Left renal pelvis (tissue), 4 donors: ENCODE measurements around the gene ASIC2. TPM values are rescaled to one million over a fixed set of nuclear protein-coding genes. Genes with fewer than 3 reads are reported as not detected.

Source experiments
- DNase-seq, 4 donors: peaks; one replicate each; pipeline ENCODE4 v3.0.0-alpha.2; 2013; ENCODE audit warnings: low read depth in 4 of 4, low spot score in 3 of 4
- polyA plus RNA-seq, 4 donors: library from polyadenylated mRNA; unstranded; fragments of 120-200 nt; gene quantifications; one replicate each; pipeline ENCODE4 v1.2.1, GENCODE V29; 2013; ENCODE audit not compliant: insufficient read length in 4 of 4

The ASIC2 gene
- polyA plus RNA-seq, 4 donors = 1.3 to 3.5 (median 2.9) TPM

GRCh38 chr17:33167736-33168135 lies 125.4 kb downstream of the ASIC2 start:
- DNase-seq = no peak

DNA sequence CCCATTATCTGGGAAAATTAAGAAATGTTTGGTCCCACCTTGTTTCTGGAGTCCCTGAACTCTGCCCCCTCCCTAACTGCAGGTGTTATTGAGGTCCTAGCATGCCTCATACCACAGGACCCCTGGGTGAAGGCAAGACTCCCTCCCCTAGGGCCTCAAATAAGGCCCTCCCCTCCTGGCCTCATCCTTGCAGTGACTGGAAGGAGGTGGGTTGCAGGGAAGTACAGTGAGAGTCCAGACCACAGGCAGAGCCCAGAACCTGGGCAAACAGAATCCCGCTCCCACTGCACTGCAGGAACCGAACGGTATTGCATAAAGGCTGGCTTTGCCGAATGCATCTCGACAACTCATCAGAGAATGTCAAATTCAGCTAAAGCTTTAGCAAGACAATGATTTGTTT lies 126.6 kb downstream of the ASIC2 start:
- no peak for DNase-seq

- peak in 2 of 4 donors; percentile 21 to 26 for DNase-seq
Observed at GRCh38 chr17:33164169-33164881, 128.8 kb downstream of the ASIC2 start.

GRCh38 chr17:33163533-33164168 lies 129.4 kb downstream of the ASIC2 start:
- DNase-seq = no peak

DNA sequence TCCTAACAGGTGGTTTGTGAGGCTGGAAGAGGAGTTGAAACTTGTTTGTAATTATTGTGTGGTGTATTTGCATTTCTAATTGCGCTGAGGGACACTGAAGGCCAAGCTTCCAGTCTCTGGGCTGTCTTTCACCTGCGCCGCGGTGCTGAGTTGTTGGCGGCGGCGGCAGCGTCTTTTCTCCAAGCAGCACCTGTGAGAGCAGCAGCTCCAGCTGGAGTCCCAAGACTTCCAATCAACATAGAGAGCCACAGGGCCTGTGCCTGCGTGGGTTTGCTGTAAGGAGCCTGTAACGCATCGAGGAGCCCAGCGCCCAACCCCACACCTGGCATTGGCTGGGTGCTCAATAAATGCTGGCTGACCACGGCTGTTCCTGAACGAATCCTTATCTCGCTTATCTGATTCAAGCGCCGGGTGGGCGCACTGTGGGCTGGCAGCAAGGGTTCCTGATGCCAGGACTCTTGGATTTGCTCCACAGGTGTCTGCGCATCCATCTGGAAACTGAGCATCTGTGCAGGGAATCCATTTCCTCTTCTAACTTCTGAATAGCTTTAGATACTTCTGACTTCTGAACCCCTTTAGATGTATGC lies 138.1 kb downstream of the ASIC2 start:
- DNase-seq = no peak

DNA sequence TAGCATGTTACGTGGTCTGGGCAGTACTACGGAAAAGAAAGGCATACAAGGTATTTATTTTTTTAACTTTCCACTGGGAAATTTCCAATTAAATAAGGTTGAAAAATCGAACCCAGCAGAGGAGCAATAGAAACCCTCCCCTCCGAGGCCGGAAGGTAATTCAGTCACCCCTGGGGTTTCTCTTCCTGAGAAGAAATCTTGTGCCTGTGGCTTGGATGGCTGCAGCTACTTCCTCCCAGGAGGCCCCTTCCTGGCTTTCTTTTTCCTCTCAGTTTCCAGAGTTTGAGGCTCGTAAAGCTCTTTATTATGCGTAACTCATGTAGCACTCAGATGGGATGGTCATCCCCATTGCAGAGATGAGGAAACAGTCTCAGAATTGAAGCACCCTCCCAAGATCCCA lies 140.3 kb downstream of the ASIC2 start:
- DNase-seq = no peak

DNA sequence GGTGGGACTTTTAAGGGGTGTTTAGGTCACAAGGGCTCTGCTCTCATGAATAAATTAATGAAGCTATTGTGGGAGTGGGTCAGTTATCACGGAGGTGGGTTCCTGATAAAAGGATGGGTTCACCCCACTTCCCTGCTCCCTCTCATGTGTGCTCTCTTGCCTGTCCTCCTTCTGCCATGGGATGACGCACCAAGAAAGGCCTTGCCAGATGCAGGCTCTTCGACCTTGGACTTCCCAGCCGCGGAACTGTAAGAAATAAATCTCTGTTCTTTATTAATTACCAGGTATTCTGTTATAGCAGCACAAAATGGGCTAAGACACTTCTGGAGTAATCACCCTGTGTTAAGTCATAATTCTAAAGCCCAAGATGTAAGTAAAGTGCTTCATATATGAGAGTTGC lies 141.5 kb downstream of the ASIC2 start:
- DNase-seq = no peak

DNA sequence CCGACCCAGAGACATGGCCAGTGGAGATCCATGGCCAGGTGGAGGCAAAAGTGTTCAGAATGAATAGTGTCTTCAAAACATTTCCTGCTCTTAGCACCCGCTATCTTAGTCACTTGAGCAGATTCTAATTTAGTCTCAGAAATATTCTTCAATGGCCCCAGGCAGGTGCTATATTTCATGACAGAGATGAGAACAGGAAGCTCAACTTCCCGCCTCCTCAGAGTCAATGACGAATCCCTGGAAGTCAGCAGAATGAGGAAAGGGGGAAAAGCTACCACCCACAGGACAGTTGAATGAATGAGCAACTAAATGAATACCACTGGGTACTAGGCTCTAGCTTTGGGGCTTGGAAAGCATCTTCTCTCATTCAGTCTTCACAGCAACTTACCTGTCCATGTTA lies 147.2 kb downstream of the ASIC2 start:
- no peak for DNase-seq

DNA sequence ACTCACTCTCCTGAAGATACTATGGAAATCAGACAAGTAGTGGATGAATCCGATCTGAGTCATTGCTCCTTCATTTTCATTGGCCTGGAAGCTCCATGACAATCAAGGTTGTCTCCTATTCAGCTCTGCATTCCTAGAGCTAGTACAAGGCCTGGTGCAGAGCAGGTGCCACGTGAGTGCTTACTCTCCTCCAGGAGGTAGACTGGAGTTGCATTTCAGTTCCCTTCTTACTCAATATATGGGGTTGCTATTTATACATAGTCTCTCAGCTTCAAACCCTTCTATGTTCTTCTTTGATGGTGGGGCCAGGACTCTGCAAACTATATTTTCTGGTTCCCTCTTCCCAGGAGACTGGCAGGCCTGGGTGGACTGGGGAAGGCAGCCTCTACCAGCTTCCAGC lies 148.3 kb downstream of the ASIC2 start:
- DNase-seq = no peak

DNA sequence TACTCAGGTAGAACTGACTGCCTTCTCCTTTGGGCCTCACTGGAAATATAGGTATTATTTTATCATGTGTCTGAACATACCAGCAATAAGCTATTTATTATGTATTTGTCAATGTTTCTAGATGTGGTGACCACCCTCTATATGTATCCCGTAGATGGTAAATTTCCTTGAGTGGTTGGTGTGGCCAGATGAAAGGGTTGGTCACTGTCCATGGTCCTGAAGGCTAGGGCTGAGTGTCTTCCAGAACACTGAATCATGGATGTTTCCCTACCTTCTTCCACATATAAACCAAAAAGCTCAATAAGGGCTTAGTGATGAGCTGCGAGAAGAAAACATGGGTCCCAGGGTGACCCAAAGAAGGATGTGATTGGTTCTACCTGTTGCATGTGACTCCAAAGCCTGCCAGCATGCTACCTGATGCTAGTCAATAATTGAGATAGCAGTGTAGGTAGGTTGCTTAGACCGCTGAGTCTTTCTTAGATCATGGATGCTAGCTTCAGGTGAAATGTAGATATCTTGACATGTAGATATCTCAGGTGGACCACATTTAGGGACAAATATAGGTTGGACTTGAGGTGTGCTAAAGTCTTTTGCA lies 150.3 kb downstream of the ASIC2 start:
- DNase-seq = peak; percentile 21 to 62 (median 53)

DNA sequence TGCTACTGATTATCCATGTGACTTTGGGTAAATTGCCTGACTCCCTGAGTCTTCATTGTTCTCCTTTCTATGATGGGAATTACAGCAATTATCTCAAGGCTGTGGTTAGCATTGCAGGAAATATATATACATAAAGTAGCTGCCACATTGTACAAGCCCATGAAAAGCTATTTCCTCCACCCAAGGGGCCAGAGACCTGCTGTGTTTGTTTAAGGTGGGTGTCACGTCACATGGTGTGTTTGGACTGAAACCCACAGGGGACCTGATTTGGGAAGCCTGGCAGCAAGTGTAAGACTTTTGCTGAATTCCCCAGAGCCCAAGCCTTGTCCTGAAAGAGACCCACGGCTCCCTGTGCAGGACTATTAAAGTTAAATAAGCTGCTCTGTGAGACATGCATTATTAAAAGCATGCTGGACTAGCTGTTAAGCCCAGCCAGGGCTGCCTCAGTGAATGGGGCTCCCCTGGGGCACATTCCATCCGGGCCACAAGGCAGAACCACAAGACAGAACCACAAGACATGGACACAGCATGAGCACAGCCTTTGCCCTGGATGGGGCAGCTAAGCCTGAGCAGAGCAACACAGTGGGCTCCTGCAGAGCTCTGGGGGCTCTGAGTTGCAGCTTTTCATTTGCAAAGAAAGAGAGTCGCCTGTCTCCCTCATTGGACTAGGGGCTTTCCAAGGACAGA lies 152.5 kb downstream of the ASIC2 start:
- no peak for DNase-seq

DNA sequence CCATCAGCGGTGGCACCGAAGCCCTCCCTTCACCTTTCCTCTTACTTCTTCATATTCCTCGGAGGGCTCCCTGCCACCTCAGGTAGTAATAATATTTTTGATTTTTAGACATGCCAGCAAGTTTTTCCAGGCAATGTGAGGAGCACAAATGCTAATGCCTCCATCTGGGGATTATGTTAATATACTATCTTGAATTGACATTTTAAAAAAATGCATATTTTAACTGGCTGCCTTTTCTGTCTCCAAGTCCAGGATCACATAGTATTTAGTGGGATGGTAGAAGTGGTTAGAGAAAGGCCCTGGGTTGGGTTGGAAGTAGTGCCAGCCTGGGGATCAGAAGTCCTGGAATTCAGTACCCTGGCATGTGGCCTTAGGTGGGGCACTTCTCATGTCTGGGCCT lies 154.5 kb downstream of the ASIC2 start:
- DNase-seq = no peak

DNA sequence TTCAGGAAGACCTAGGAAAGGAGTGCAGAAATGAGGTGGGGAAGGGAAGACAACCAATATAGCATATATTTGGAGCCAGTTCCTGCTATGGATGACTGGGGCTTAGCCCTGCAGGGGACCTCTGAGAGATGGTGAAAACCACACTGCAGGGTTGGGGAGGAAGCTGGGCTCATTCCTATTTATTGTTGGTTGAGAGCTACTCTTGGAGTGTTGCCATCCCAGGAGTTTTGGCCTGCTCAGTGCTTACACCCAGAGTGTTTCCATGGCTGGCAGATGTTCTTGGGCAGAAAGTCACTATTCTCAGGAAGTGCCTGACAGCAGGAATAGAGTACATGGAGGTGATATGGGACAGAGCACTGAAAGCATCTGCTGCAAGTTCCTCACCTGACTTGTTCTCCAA lies 155.7 kb downstream of the ASIC2 start:
- DNase-seq = no peak

DNA sequence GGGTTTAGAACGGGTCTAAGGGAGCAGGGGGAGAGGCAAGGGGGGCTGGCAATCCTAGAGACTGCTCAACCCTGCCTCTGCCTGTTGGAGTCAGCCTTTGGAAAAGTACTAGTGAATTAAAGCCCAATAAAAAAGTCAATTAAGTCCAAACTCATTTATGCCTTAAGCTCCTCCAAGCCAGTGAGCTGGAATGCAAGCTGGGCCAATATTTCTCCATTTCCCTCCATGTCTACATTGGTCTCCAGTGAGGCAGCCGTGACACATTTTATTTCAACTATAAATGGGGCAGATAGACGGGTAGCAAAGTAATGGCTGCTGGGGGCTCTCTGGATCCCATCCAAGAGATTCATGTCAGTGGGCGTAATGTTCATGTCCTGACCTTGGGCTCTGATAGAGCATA lies 157.4 kb downstream of the ASIC2 start:
- no peak for DNase-seq

DNA sequence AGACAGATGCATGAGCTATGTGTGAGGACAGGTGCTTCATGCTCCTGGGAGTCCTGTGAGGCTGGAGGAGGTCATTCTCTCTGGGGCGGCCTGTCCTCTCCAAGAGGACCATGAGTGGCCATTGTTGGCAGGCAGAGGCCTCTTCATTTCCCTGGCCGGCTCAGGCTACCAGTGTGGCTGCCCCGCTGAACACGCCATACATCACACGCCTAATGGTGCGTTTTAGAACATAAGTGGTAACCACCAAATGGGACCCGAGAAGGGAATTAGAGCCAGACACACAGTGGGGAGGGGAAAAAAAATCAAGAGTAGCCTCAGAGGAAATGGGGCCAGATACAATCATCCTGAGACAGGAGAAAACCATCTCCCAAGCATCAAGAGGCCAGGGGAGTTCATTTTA lies 161.5 kb downstream of the ASIC2 start:
- no peak for DNase-seq

GRCh38 chr17:33127706-33128105 lies 165.4 kb downstream of the ASIC2 start:
- DNase-seq = no peak

DNA sequence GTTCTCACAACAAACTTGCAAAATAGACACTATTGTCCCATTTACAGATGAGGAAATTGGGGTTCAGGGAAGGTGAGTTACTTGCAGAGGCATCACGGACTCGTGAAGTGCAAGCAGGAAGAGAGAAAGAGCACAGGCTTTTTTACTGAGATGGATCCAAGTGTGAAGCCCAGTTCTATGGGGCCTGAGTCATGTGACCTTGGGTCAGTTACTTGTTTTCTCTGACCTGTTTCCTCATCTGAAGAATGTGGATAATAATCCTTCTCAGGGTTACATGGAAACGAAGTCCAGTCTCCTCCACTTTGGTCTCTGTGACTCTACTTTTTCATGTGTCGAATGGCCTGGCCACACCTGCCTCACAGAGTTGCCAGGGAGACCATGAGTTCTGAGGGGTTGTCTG lies 167.0 kb downstream of the ASIC2 start:
- DNase-seq = no peak

DNA sequence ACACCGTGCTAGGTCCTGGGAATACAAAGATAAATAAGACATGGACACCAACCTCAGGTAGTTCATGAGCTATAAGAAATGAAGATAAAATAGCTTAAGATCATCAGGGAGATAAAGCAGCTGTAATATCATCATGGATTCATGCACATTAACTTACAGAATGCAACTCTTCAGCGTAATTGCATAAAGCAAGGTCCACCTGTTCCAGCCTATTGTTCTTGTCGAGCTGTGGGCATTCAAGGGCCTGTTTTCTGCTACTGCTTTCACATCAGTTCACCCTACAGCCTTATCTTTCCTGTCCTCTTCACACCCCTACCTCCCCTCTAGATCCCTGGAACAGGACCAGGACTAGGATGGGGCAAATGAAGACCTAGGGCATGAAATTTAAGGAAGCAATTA lies 167.5 kb downstream of the ASIC2 start:
- no peak for DNase-seq

GRCh38 chr17:33124871-33125551 lies 168.1 kb downstream of the ASIC2 start:
- DNase-seq = no peak

DNA sequence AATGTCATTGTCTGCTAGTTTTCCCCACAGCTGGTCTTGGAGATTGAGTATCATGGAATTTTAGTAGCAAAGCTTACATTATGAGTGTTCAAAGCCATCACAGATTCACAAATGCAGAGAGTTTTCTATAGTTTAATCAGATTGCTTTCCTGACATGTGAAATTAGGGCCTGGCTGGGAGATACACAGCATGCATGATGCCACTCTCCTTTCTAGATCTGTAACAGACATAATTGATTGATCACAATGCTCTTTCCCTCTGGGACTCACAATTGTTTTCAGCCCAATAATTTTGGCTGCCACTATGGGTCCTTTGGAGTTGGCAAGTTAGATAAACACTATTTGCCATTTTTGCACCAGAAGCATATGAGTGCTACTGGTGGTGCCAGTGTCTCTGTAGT lies 168.9 kb downstream of the ASIC2 start:
- no peak for DNase-seq

GRCh38 chr17:33121756-33122155 lies 171.3 kb downstream of the ASIC2 start:
- DNase-seq = no peak
